Urothelium cell line (cell line): ENCODE measurements around the gene NOP10.

Source experiments
- DNase-seq: peaks from one replicate; pipeline ENCODE4 v3.0.0; 2011; ENCODE audit warnings: low spot score, mixed read lengths
- FAIRE-seq: peaks from 2 replicates; lab custom pipeline; 2011; peaks lifted over from hg19 to GRCh38; lab: Jason Lieb, UNC

The NOP10 gene

GRCh38 chr15:34334672-34335071, 8.3 kb downstream of the NOP10 start:
- FAIRE-seq = no peak
- no peak for DNase-seq

GRCh38 chr15:34332553-34333120, 10.3 kb downstream of the NOP10 start:
- FAIRE-seq = no peak
- no peak for DNase-seq

- DNase-seq (no peak), FAIRE-seq (no peak)
Observed at GRCh38 chr15:34331809-34332208, 11.1 kb downstream of the NOP10 start.

GRCh38 chr15:34330279-34330678, 12.7 kb downstream of the NOP10 start:
- FAIRE-seq (no peak), DNase-seq (no peak)

GRCh38 chr15:34329006-34329405, 13.9 kb downstream of the NOP10 start:
- FAIRE-seq (no peak), DNase-seq (no peak)

- no peak for DNase-seq
- no peak for FAIRE-seq
Observed at GRCh38 chr15:34327906-34328305, 15.0 kb downstream of the NOP10 start.

- FAIRE-seq (no peak), DNase-seq (no peak)
Observed at GRCh38 chr15:34325368-34325767, 17.6 kb downstream of the NOP10 start.

GRCh38 chr15:34324933-34325332, 18.0 kb downstream of the NOP10 start:
- FAIRE-seq (no peak), DNase-seq (no peak)

- FAIRE-seq (no peak), DNase-seq (no peak)
Observed at GRCh38 chr15:34323217-34323616, 19.7 kb downstream of the NOP10 start.

- DNase-seq = peak; percentile 55
- no peak for FAIRE-seq
Observed at GRCh38 chr15:34318277-34319079, 24.5 kb downstream of the NOP10 start.

- no peak for FAIRE-seq
Observed at GRCh38 chr15:34314491-34315490, 28.1 kb downstream of the NOP10 start.

GRCh38 chr15:34311563-34311962, 31.4 kb downstream of the NOP10 start:
- DNase-seq (no peak), FAIRE-seq (no peak)

More at GRCh38 chr15:34314491-34315490, 28.1 kb downstream of the NOP10 start:
- DNase-seq = no peak

- no peak for DNase-seq
- no peak for FAIRE-seq
Observed at GRCh38 chr15:34304613-34305012, 38.3 kb downstream of the NOP10 start.

- DNase-seq = no peak
- FAIRE-seq = no peak
Observed at GRCh38 chr15:34301058-34301457, 41.9 kb downstream of the NOP10 start.

GRCh38 chr15:34297059-34297458, 45.9 kb downstream of the NOP10 start:
- FAIRE-seq (no peak), DNase-seq (no peak)

- FAIRE-seq (no peak), DNase-seq (no peak)
Observed at GRCh38 chr15:34292621-34293020, 50.3 kb downstream of the NOP10 start.
